ENCODE measurements around the gene CCSER2.

- TF ChIP-seq POLR2A (IDR thresholded peaks at IDR 0.05), result no peak
- TF ChIP-seq CTCF (IDR thresholded peaks at IDR 0.05), result no peak
These were observed 16.1 kb downstream of the CCSER2 start for GRCh38 chr10:84344526-84344925.

All from thyroid gland (tissue), 4 donors.